Right cardiac atrium (tissue), 5 donors: Measurements from ENCODE around the gene SMAP1. TPM values are rescaled to one million over a fixed set of nuclear protein-coding genes. Genes with fewer than 3 reads are reported as not detected.

Experiments used
- ATAC-seq, 2 donors: fragments of 200-7000 bp; cut with Tn5 transposase; one replicate each; pipeline versions ENCODE4 v1.8.0 to v1.9.1; 2020; ENCODE audit warnings: moderate library complexity in 2 of 2, mild to moderate bottlenecking in 1 of 2
- DNase-seq, 3 donors: peaks; one replicate each; pipeline ENCODE4 v3.0.0-alpha.2; 2020
- H3K27ac ChIP-seq: one replicate; pipeline ENCODE4 v1.5.1; 2013; ENCODE audit warnings: mild to moderate bottlenecking, low read length, control low read depth, moderate library complexity
- H3K27me3 ChIP-seq: one replicate; pipeline ENCODE4 v1.6.1; 2013; ENCODE audit not compliant: control insufficient read depth, insufficient read depth
- H3K4me1 ChIP-seq: one replicate; pipeline ENCODE4 v1.6.1; 2013; ENCODE audit warnings: low read length; ENCODE audit not compliant: control insufficient read depth, insufficient read depth
- H3K4me3 ChIP-seq: one replicate; pipeline ENCODE4 v1.5.1; 2013; ENCODE audit warnings: low read length, control low read depth
- H3K9me3 ChIP-seq: one replicate; pipeline ENCODE4 v1.6.1; 2013; ENCODE audit warnings: low read length; ENCODE audit not compliant: control insufficient read depth
- WGBS: extraction: QIAGEN DNeasy Blood & Tissue Kit; methylation state at CpG from one replicate; pipeline ENCODE4 v1.1.7; 2013; 5-methylcytosine and 5-hydroxymethylcytosine counted together
- intact Hi-C, 4 donors: fragments of 100-400 bp; cut with DNase I; formaldehyde crosslinking; loops; one replicate each; pipeline versions ENCODE4 v1.11.0 to v1.14.0; 2022 to 2023
- polyA plus RNA-seq: library from polyadenylated mRNA; stranded (reverse); fragments of 200-250 nt; gene quantifications from one replicate; pipeline ENCODE4 v1.2.3, GENCODE V29; 2013
- total RNA-seq, 4 donors: library from RNA; stranded (reverse); fragmentation: NEBNext Ultra II Directional; extraction: Animal tissue kit (Norgen Biotek cat#: 25700); gene quantifications; one replicate each; pipeline ENCODE4 v1.2.1, GENCODE V29; 2021
- donor health status: healthy with polysubstance abuse.
- donor health status: DM: no; HTN: yes; CAD: no.
- donor health status: DM: no; HTN: no; CAD: no.
- donor health status: DM: no; HTN: yes; CAD: no; lungs with severe emphysema.
- donor health status: DM: yes; HTN: yes; CAD: no.

The SMAP1 gene
- total and polyA plus RNA-seq, 5 donors: 16.2 to 36.0 (median 31.3) TPM

- no peak overlapping the region for H3K27ac ChIP-seq
- 83% methylated on average over 3 of the region's 3 CpGs for WGBS
- no peak overlapping the region for H3K4me3 ChIP-seq
- H3K9me3 ChIP-seq: no peaks in the 10 kb centered on the region
- no peaks in the 10 kb centered on the region for H3K4me1 ChIP-seq
- intact Hi-C loops: no loop called here
- ATAC-seq (no peak), DNase-seq (no peak)
- H3K27me3 ChIP-seq: no peaks in the 10 kb centered on the region
Measured at GRCh38 chr6:70901324-70901723, 233.6 kb downstream of the SMAP1 start.

- no peak overlapping the region for H3K27ac ChIP-seq
- H3K9me3 ChIP-seq: no peaks in the 10 kb centered on the region
- no peak for ATAC-seq
- no peak overlapping the region for H3K4me3 ChIP-seq
- 77% methylated on average over 2 of the region's 2 CpGs for WGBS
- intact Hi-C loops: no loop called here
- no peaks in the 10 kb centered on the region for H3K4me1 ChIP-seq
- DNase-seq: no peak
- no peaks in the 10 kb centered on the region for H3K27me3 ChIP-seq
Measured at GRCh38 chr6:70903665-70904452, 236.2 kb downstream of the SMAP1 start.

- intact Hi-C loops: no loop called here
- 71% methylated on average over 1 of the region's 1 CpG for WGBS
- Histone ChIP-seq H3K4me3 (no peak overlapping the region), H3K27ac (no peak overlapping the region), H3K27me3 (no peaks in the 10 kb centered on the region), H3K4me1 (no peaks in the 10 kb centered on the region), H3K9me3 (no peaks in the 10 kb centered on the region)
- ATAC-seq (no peak), DNase-seq (no peak)
Measured at GRCh38 chr6:70905742-70906141, 238.1 kb downstream of the SMAP1 start.

Other genes with a start within 250 kb of the SMAP1 start
- 10 to 100 TPM; 13.1 to 18.2 (median 16.4) TPM for gene SDHAF4, start 101.0 kb upstream of the SMAP1 start, total RNA-seq
- 28.1 TPM for gene SDHAF4, start 101.0 kb upstream of the SMAP1 start, polyA plus RNA-seq